Measurements from ENCODE around the gene MOCS2. TPM values are rescaled to one million over a fixed set of nuclear protein-coding genes. Genes with fewer than 3 reads are reported as not detected.

Gene MOCS2
- total and polyA plus RNA-seq, 9 of the 15 experiments (the other 6 are each of a cell fraction or from before 2014, with no cell fraction given), result 33.0 to 74.5 (median 48.4) TPM

DNA sequence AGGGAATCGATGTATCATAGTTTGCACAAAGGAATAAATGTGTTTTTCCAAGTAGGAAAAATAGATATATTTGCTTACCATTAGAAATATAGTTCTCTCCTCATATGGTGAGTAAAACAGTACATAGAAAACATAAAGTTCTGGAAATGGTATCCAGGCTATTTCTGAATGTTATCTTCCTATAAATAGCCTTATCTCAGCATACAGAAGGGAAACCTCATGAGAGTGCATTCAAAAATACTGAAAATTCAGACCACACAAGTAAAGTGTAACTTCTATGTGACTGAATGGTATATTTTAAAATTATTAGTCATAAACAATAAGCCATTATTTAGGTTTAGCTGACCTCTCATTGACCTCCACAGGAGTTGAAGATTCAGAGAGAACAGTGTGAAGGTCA is 43.5 kb downstream of the MOCS2 start:
- DNase-seq (ENCODE audit: extremely low read depth in 1 of 4, low spot score in 3 of 4) (no peak), FAIRE-seq (no peak), ATAC-seq (no peak)
- POLR2A ChIA-PET, result no interaction called here
- Histone ChIP-seq H3K9me3 (replicated peaks; ENCODE audit: control insufficient read depth, insufficient read depth, low read depth, low read length) (no peaks in the 10 kb centered on the region), H3K4me1 (replicated peaks in 1 of 2; ENCODE audit: control insufficient read depth in 2 of 2, insufficient read depth in 2 of 2, low read length in 2 of 2) (no peaks in the 10 kb centered on the region), H3K27ac (ENCODE audit: extremely low read depth, low read depth, low read length) (no peak overlapping the region), H3K79me2 (ENCODE audit: control insufficient read depth, insufficient read depth, low read length) (no peaks in the 10 kb centered on the region), H3K27me3 (ENCODE audit: control insufficient read depth in 2 of 2, insufficient read depth in 2 of 2, low read length in 2 of 2) (0 out of 5 replicates have a peak, but pooled peaks cover 0 to 2% of the 10 kb centered on the region in 2 experiments), H4K20me1 (replicated peaks; ENCODE audit: control insufficient read depth, insufficient read depth, low read length) (no peaks in the 10 kb centered on the region; the same call in 1 of the 2 replicates), H3K4me3 (no peak overlapping the region), H3K9ac (ENCODE audit: insufficient read depth in 1 of 2, low read depth in 2 of 2, low read length in 2 of 2) (no peak overlapping the region), H3K4me2 (ENCODE audit: insufficient read depth, low read length) (no peak overlapping the region), H3K9me1 (ENCODE audit: control insufficient read depth, insufficient read depth, low read length) (no peaks in the 10 kb centered on the region), H2AFZ (ENCODE audit: low read depth, low read length) (no peak overlapping the region), H3K36me3 (ENCODE audit: control insufficient read depth, insufficient read depth, low read length) (no peaks in the 10 kb centered on the region)
- CTCF ChIA-PET (ENCODE audit: low intra/inter-chr PET ratio), result no interaction called here
- in situ Hi-C loops (cut with MboI), result no loop called here
- 0% methylated on average over 1 of the region's 1 CpG for WGBS (ENCODE audit: insufficient coverage, low coverage, missing lambda C conversion rate)
- intact Hi-C loops (cut with micrococcal nuclease), result no loop called here
- BruUV-seq (replicated peaks), result no TSS peak
- TF ChIP-seq AFF1 (IDR thresholded peaks at IDR 0.05; ENCODE audit: low read depth in 1 of 2, partially characterized antibody in 2 of 2) (no peak), POLR2H (tag; IDR thresholded peaks at IDR 0.05; ENCODE audit: low read depth) (no peak), SIN3A (IDR thresholded peaks at IDR 0.05; ENCODE audit: borderline replicate concordance in 2 of 2, control insufficient read depth in 1 of 2, low read depth in 2 of 2, low read length in 2 of 2) (no peak), ZBTB43 (CRISPR knock-in tag; IDR thresholded peaks at IDR 0.05) (no peak), YY1 (IDR thresholded peaks at IDR 0.05; ENCODE audit: borderline replicate concordance in 1 of 3, control insufficient read depth in 1 of 3, extremely low read depth in 1 of 3, insufficient read depth in 3 of 3, insufficient read length in 1 of 3, insufficient replicate concordance in 2 of 3, low read depth in 1 of 3, low read length in 2 of 3) (no peak), CBX3 (IDR thresholded peaks at IDR 0.05; ENCODE audit: borderline replicate concordance in 1 of 2, low read length in 2 of 2) (no peak), SRSF9 (IDR thresholded peaks at IDR 0.05; ENCODE audit: borderline replicate concordance, low read depth, low read length) (no peak), MEF2A (IDR thresholded peaks at IDR 0.05; ENCODE audit: control insufficient read depth, low read depth, low read length) (0 out of 2 replicates have a peak, but pooled peaks have one; percentile 29), MEF2D (tag; conservative IDR thresholded peaks at IDR 0.05; ENCODE audit: low read depth) (peak; percentile 66; the same call in 1 of the 2 replicates), SOX6 (IDR thresholded peaks at IDR 0.05) (no peak), ZBTB2 (IDR thresholded peaks at IDR 0.05) (no peak)
- TF ChIP-seq, protein P1, sequence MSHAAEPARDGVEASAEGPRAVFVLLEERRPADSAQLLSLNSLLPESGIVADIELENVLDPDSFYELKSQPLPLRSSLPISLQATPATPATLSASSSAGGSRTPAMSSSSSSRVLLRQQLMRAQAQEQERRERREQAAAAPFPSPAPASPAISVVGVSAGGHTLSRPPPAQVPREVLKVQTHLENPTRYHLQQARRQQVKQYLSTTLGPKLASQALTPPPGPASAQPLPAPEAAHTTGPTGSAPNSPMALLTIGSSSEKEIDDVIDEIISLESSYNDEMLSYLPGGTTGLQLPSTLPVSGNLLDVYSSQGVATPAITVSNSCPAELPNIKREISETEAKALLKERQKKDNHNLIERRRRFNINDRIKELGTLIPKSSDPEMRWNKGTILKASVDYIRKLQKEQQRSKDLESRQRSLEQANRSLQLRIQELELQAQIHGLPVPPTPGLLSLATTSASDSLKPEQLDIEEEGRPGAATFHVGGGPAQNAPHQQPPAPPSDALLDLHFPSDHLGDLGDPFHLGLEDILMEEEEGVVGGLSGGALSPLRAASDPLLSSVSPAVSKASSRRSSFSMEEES (CRISPR knock-in tag; IDR thresholded peaks at IDR 0.05), result peak; percentile 61

Measured in K562 (cell line).